Tibial nerve (tissue), 4 donors: ENCODE measurements around the gene SUGP1. TPM values are rescaled to one million over a fixed set of nuclear protein-coding genes. Genes with fewer than 3 reads are reported as not detected.

Experiments used
- DNase-seq, 2 donors: peaks; one replicate each; pipeline ENCODE4 v3.0.0-alpha.2; 2019; ENCODE audit warnings: low spot score in 2 of 2
- H3K27ac ChIP-seq, 4 donors: fragments of 200-600 bp; sonication (generic) in 3 of 4; one replicate each; pipeline ENCODE4 v1.5.1; 2017 to 2019; ENCODE audit warnings: mild to moderate bottlenecking in 1 of 4
- H3K27me3 ChIP-seq, 2 donors: fragments of 200-600 bp; sonication (generic) in 1 of 2; one replicate each; pipeline versions ENCODE4 v1.5.1 to v1.6.0; 2017 to 2019
- H3K36me3 ChIP-seq, 3 donors: fragments of 200-600 bp; sonication (generic); one replicate each; pipeline ENCODE4 v1.5.1; 2018 to 2019
- H3K4me1 ChIP-seq, 4 donors: fragments of 200-600 bp; sonication (generic) in 3 of 4; one replicate each; pipeline ENCODE4 v1.5.1; 2017 to 2019
- H3K4me3 ChIP-seq, 4 donors: fragments of 200-600 bp; sonication (generic) in 3 of 4; one replicate each; pipeline ENCODE4 v1.5.1; 2017 to 2019; ENCODE audit warnings: mild to moderate bottlenecking in 1 of 4, moderate library complexity in 1 of 4
- H3K9me3 ChIP-seq, 4 donors: fragments of 200-600 bp; sonication (generic) in 3 of 4; one replicate each; pipeline ENCODE4 v1.5.1; 2017 to 2019
- EP300 ChIP-seq, 2 donors: sonication (generic); formaldehyde crosslinking; IDR thresholded peaks; one replicate each; pipeline ENCODE4 v1.6.1; 2017; ENCODE audit warnings: antibody characterized with exemption in 2 of 2, mild to moderate bottlenecking in 1 of 2
- POLR2A ChIP-seq, 2 donors: fragments of 450-650 bp; IDR thresholded peaks; one replicate each; pipeline ENCODE4 v1.6.1; 2017; ENCODE audit warnings: antibody characterized with exemption in 2 of 2, mild to moderate bottlenecking in 2 of 2, moderate library complexity in 2 of 2
- WGBS, 2 donors: methylation state at CpG; one replicate each; pipeline ENCODE4 v1.1.5; 2018; 5-methylcytosine and 5-hydroxymethylcytosine counted together
- total RNA-seq, 4 donors: library from RNA; depleted of rRNA; stranded (reverse); fragments of >200 nt; gene quantifications; one replicate each; pipeline ENCODE4 v1.1.0, GENCODE V29; 2016
- TF ChIP-seq, protein P1 (sequence below), 5 experiments: fragments of 200-600 bp in 3 of 5; fragments of 450-650 bp in 2 of 5; sonication (generic) in 3 of 5; IDR thresholded peaks; one replicate each; pipeline ENCODE4 v1.5.1; 2016 to 2019; ENCODE audit warnings: antibody characterized with exemption in 5 of 5, mild to moderate bottlenecking in 3 of 5, moderate library complexity in 2 of 5

The SUGP1 gene
- total RNA-seq, 4 donors from 2014 or later = 21.6 to 36.0 (median 27.5) TPM

DNA sequence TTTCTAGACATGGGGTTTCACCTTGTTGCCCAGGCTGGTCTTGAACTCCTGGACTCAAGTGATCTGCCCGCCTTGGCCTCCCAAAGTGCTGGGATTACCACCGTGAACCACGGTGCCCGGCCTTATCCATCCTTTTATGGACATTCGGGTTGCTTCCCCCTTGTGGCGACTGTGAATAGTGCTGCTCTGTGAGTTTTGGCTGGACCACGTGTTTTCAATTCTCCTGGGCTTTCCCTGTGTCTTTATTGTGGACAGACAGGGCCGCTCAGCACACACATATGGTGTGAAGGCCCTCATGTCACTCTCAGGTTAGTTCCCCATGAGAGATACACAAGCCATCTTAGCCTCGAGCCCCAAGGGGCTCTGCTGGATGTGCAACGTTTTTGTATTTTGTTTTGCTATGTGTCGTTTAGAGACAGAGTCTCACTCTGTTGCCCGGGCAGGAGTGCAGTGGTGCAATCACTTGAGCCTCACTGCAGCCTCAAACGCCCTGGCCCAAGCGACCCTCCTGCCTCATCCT is 40.8 kb upstream of the SUGP1 start:
- Histone ChIP-seq H3K4me1 (peaks cover 0 to 20% (median 6%) of the 10 kb centered on the region in 4 donors), H3K9me3 (no peaks in the 10 kb centered on the region), H3K36me3 (peaks cover 0 to 33% (median 2%) of the 10 kb centered on the region in 3 donors), H3K27ac (peak overlapping the region in 2 of 4 donors; percentile 11 to 53), H3K27me3 (no peaks in the 10 kb centered on the region), H3K4me3 (no peak overlapping the region)
- TF ChIP-seq POLR2A (IDR thresholded peaks at IDR 0.05) (no peak), EP300 (IDR thresholded peaks at IDR 0.05) (peak in 1 of 2 donors; percentile 22)
- TF ChIP-seq, protein P1, sequence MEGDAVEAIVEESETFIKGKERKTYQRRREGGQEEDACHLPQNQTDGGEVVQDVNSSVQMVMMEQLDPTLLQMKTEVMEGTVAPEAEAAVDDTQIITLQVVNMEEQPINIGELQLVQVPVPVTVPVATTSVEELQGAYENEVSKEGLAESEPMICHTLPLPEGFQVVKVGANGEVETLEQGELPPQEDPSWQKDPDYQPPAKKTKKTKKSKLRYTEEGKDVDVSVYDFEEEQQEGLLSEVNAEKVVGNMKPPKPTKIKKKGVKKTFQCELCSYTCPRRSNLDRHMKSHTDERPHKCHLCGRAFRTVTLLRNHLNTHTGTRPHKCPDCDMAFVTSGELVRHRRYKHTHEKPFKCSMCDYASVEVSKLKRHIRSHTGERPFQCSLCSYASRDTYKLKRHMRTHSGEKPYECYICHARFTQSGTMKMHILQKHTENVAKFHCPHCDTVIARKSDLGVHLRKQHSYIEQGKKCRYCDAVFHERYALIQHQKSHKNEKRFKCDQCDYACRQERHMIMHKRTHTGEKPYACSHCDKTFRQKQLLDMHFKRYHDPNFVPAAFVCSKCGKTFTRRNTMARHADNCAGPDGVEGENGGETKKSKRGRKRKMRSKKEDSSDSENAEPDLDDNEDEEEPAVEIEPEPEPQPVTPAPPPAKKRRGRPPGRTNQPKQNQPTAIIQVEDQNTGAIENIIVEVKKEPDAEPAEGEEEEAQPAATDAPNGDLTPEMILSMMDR (IDR thresholded peaks at IDR 0.05) = peak; percentile 73 to 86 (median 82)
- 8 to 10% methylated on average over 14 of the region's 14 CpGs for WGBS, 2 donors
- DNase-seq = peak; percentile 75 to 85

DNA sequence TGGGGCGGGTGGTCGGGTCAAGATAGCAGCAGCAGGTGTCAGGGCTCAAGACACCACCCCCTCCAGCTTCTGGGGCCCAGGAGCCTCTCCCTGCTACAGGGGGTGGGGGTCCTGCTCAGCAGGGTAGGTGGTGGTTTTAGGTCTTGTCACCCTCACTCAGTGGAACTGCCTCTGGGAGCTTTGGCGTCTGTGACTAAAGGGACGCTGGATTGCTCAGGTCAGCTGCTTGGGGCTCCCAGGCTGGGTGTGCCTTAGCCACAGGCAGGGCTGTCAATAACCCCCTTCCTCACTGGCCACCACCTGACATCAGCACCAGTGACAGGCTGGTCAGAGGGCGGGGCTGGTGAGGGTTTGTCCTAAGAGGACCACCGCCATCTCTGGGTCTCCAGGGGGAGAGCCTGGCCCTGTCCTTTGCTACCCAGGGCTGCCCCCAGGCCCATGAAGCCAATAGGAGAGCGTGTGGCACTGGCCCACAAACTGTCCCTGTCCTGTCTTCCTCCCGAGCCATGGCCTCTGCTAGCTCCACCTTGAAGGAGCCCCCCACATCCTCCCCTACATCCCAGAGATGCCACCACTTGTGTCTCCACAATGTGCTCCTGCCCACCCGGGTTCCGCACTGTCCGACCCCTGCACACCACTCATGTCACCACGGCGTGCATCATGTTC is 36.7 kb upstream of the SUGP1 start:
- 90 to 94% methylated on average over 11 to 12 of the region's 13 CpGs for WGBS, 2 donors
- TF ChIP-seq POLR2A (IDR thresholded peaks at IDR 0.05) (no peak), EP300 (IDR thresholded peaks at IDR 0.05) (no peak)
- TF ChIP-seq, protein P1 (IDR thresholded peaks at IDR 0.05) = no peak
- H3K36me3 ChIP-seq = peaks cover 5 to 74% (median 35%) of the 10 kb centered on the region in 3 donors

DNA sequence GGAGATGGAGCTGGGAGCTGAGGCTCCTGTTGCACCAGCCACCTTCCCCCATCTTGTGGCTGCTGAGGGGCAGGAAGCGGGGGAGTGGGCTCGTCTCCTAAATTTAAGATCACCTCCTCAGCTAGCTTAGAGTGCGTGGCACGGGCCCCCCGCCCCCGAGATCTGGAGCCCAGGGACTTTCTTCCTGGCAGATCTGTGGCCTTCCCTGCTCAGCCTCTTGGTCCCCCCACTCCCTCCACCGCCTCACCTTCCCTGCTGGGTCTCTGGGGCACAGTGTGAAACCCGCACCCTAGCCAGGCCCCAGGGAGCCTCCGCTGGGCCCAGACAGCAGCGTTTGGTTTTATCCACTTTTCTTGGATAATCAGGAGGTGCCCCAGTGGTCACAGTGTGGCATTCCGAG is 36.2 kb upstream of the SUGP1 start:
- Histone ChIP-seq H3K27me3 (no peaks in the 10 kb centered on the region), H3K36me3 (peaks cover 5 to 79% (median 36%) of the 10 kb centered on the region in 3 donors), H3K27ac (no peak overlapping the region), H3K4me3 (no peak overlapping the region), H3K4me1 (peaks cover 0 to 8% (median 0%) of the 10 kb centered on the region in 4 donors), H3K9me3 (no peaks in the 10 kb centered on the region)
- TF ChIP-seq, protein P1 (IDR thresholded peaks at IDR 0.05) = no peak
- TF ChIP-seq POLR2A (IDR thresholded peaks at IDR 0.05) (no peak), EP300 (IDR thresholded peaks at IDR 0.05) (no peak)
- 89 to 93% methylated on average over 10 to 11 of the region's 11 CpGs for WGBS, 2 donors
- no peak for DNase-seq

More for the DNA sequence above, 36.7 kb upstream of the SUGP1 start:
- no peak for DNase-seq
- Histone ChIP-seq H3K27ac (no peak overlapping the region), H3K9me3 (no peaks in the 10 kb centered on the region), H3K27me3 (no peaks in the 10 kb centered on the region), H3K4me3 (no peak overlapping the region), H3K4me1 (peaks cover 0 to 8% (median 0%) of the 10 kb centered on the region in 4 donors)

DNA sequence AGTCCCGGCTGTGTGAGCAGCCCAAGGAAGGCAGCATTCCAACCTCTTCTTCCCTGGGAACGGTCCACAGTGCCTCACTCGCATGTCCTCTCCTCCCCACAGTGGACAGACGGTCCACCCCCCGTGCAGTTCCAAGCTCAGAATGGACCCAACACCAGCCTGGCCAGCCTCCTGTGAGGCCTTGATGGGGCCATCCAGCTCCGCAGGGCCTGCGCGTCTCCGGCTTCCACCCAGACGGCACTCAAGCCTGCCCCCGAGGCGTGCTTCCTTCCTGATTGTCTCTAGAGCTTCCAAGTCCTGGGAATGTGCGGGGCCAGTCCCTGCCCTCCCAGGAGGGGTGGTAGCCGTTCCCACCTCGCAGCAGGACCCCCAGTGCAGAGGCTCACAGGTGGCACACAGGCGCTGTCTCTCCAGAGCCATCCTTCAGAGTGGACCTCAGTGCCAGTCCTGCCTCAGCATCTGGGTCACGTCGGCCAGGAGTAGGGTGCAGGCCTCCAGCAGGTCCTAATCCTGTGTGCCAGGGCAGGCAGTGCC is 35.4 kb upstream of the SUGP1 start:
- 82 to 85% methylated on average over 8 to 16 of the region's 18 CpGs for WGBS, 2 donors
- no peaks in the 10 kb centered on the region for H3K27me3 ChIP-seq
- TF ChIP-seq POLR2A (IDR thresholded peaks at IDR 0.05) = no peak
- no peak for TF ChIP-seq EP300 (IDR thresholded peaks at IDR 0.05)
- TF ChIP-seq, protein P1 (IDR thresholded peaks at IDR 0.05) = no peak
- peaks cover 0 to under 1% (median 0%) of the 10 kb centered on the region in 4 donors for H3K4me1 ChIP-seq
- no peak for DNase-seq
- H3K9me3 ChIP-seq = no peaks in the 10 kb centered on the region
- no peak overlapping the region for H3K4me3 ChIP-seq
- no peak overlapping the region for H3K27ac ChIP-seq
- peaks cover 5 to 87% (median 36%) of the 10 kb centered on the region in 3 donors for H3K36me3 ChIP-seq

DNA sequence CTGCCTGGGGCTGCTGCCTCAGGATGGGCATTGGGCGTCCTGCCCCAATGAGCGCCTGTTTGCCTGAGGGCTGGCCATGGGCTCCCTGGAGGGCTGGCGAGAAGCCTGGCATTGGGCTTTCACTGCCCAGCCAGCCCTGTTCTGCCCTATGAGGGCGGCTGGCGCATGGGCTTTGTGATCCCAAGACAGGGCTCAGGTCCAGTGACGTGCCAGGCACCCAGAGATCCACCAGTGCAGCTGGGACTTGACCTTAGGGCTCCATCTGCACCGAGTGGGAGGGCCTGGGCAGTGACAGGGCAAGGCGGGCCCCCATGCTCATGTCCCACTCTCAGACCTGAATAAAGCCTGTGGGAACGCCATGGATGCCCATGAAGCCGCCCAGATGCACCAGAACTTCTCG is 34.6 kb upstream of the SUGP1 start:
- WGBS, 2 donors = 92 to 96% methylated on average over 3 to 10 of the region's 11 CpGs
- Histone ChIP-seq H3K27me3 (no peaks in the 10 kb centered on the region), H3K9me3 (no peaks in the 10 kb centered on the region), H3K36me3 (peaks cover 5 to 95% (median 36%) of the 10 kb centered on the region in 3 donors), H3K4me1 (no peaks in the 10 kb centered on the region), H3K4me3 (no peak overlapping the region), H3K27ac (no peak overlapping the region)
- TF ChIP-seq, protein P1 (IDR thresholded peaks at IDR 0.05) = no peak
- no peak for TF ChIP-seq EP300 (IDR thresholded peaks at IDR 0.05)
- no peak for TF ChIP-seq POLR2A (IDR thresholded peaks at IDR 0.05)
- DNase-seq = no peak
